ENCODE measurements around the gene CBARP. TPM values are rescaled to one million over a fixed set of nuclear protein-coding genes. Genes with fewer than 3 reads are reported as not detected.

The CBARP gene
- total RNA-seq, 2 experiments from 2014 or later: 0.49 to 0.86 TPM

DNA sequence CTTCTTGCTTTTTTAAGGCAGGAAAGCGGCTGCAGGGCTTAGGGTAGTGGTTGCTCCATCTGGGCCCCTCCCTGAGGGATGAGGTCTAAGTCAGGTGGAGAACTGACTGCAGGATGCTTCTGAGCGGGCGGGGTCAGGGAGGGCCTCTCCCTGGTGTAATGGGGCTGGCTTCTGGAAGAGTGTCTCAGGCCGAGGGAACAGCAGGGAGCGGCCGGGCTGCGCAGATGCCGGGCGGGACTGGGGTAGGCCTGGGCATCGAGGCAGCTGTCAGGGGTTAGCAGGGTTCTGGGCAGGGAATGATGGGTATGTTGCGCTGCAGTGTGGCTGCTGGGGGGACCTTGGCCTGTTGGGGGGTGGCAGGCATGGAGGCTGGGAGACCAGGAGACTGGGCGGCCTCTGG lies 40.3 kb upstream of the CBARP start:
- Mint-ChIP-seq H3K27ac (no peak overlapping the region), H3K36me3 (ENCODE audit: low read depth) (peaks cover 44% of the 10 kb centered on the region), H3K4me1 (ENCODE audit: low read depth) (peaks cover 25% of the 10 kb centered on the region), H3K4me3 (no peak overlapping the region), H3K27me3 (no peaks in the 10 kb centered on the region), H3K9me3 (no peaks in the 10 kb centered on the region)
- TF ChIP-seq CTCF (IDR thresholded peaks at IDR 0.05): no peak
- ATAC-seq: no peak
- CTCF ChIA-PET: interaction anchor here (1.4 to 4.3 kb wide), 4 partner anchors 33 to 94 kb away, joined by 3 to 26 read pairs (median 16); no protein-coding TSS in a partner anchor
- POLR2A ChIA-PET: interaction anchor here (0.6 to 2.3 kb wide), 5 partner anchors 9 to 132 kb away, joined by 3 to 9 read pairs (median 3); partner anchors contain the start of gene CIRBP
- DNase-seq: no peak
- intact Hi-C loops (cut with micrococcal nuclease): loop anchor here (10.0 kb wide), 1 partner anchor 87 kb away; no protein-coding TSS in a partner anchor

GRCh38 chr19:1277061-1277460 lies 39.3 kb upstream of the CBARP start:
- ATAC-seq (no peak), DNase-seq (no peak)
- Mint-ChIP-seq H3K9me3 (no peaks in the 10 kb centered on the region), H3K27ac (peak overlapping the region; percentile 98), H3K27me3 (no peaks in the 10 kb centered on the region), H3K4me1 (ENCODE audit: low read depth) (peaks cover 34% of the 10 kb centered on the region), H3K36me3 (ENCODE audit: low read depth) (peaks cover 54% of the 10 kb centered on the region), H3K4me3 (peak overlapping the region; percentile 88)
- no peak for TF ChIP-seq CTCF (IDR thresholded peaks at IDR 0.05)
- intact Hi-C loops (cut with micrococcal nuclease): loop anchor here (10.0 kb wide), 1 partner anchor 88 kb away; no protein-coding TSS in a partner anchor
- POLR2A ChIA-PET: interaction anchor here (1.2 kb wide), 1 partner anchor 33 kb away, joined by 5 read pairs; no protein-coding TSS in a partner anchor
- CTCF ChIA-PET: interaction anchor here (1.2 to 4.3 kb wide), 2 partner anchors 32 to 87 kb away, joined by 3 to 26 read pairs; no protein-coding TSS in a partner anchor

- intact Hi-C loops (cut with micrococcal nuclease): loop anchor here (10.0 kb wide), 1 partner anchor 88 kb away; no protein-coding TSS in a partner anchor
- peak overlapping the region; percentile 88 for H3K4me3 Mint-ChIP-seq
- CTCF ChIA-PET: interaction anchor here (1.2 to 5.6 kb wide), 2 partner anchors 32 to 87 kb away, joined by 3 to 65 read pairs; no protein-coding TSS in a partner anchor
Observed at GRCh38 chr19:1276628-1277022, 38.8 kb upstream of the CBARP start.

GRCh38 chr19:1275976-1276627 lies 38.3 kb upstream of the CBARP start:
- intact Hi-C loops (cut with micrococcal nuclease): loop anchor here (10.0 kb wide), 1 partner anchor 89 kb away; no protein-coding TSS in a partner anchor
- ATAC-seq: no peak
- H3K27ac Mint-ChIP-seq: peak overlapping the region; percentile 98
- DNase-seq: no peak
- H3K27me3 Mint-ChIP-seq: no peaks in the 10 kb centered on the region
- peak overlapping the region; percentile 88 for H3K4me3 Mint-ChIP-seq
- H3K4me1 Mint-ChIP-seq (ENCODE audit: low read depth): peaks cover 44% of the 10 kb centered on the region
- ChIA-PET CTCF (interaction anchor here (5.6 kb wide), 1 partner anchor 32 kb away, joined by 65 read pairs; no protein-coding TSS in a partner anchor), POLR2A (interaction anchor here (1.0 to 1.2 kb wide), 2 partner anchors 9 to 73 kb away, joined by 3 to 4 read pairs; no protein-coding TSS in a partner anchor)
- peaks cover 63% of the 10 kb centered on the region for H3K36me3 Mint-ChIP-seq (ENCODE audit: low read depth)
- no peaks in the 10 kb centered on the region for H3K9me3 Mint-ChIP-seq
- no peak for TF ChIP-seq CTCF (IDR thresholded peaks at IDR 0.05)

More at GRCh38 chr19:1276628-1277022, 38.8 kb upstream of the CBARP start:
- H3K27ac Mint-ChIP-seq: peak overlapping the region; percentile 98
- no peaks in the 10 kb centered on the region for H3K9me3 Mint-ChIP-seq
- DNase-seq: peak; percentile 63
- H3K27me3 Mint-ChIP-seq: no peaks in the 10 kb centered on the region
- POLR2A ChIA-PET: interaction anchor here (1.2 kb wide), 1 partner anchor 33 kb away, joined by 5 read pairs; no protein-coding TSS in a partner anchor
- peaks cover 39% of the 10 kb centered on the region for H3K4me1 Mint-ChIP-seq (ENCODE audit: low read depth)
- peaks cover 58% of the 10 kb centered on the region for H3K36me3 Mint-ChIP-seq (ENCODE audit: low read depth)
- no peak for ATAC-seq
- no peak for TF ChIP-seq CTCF (IDR thresholded peaks at IDR 0.05)

Measured in activated CD8-positive, alpha-beta T cell treated with anti-CD3 and anti-CD28 coated beads for 36 hours (primary cell).